ENCODE measurements around the gene TCP1. TPM values are rescaled to one million over a fixed set of nuclear protein-coding genes. Genes with fewer than 3 reads are reported as not detected.
"Not testable (repeated sequence)": the region's sequence is repeated elsewhere in the genome, so short reads cannot be mapped to it uniquely, and the experiment has no call there.

Gene TCP1
- total and polyA plus RNA-seq, 5 experiments from 2014 or later, result 68.8 to 185 (median 97.6) TPM

- Mint-ChIP-seq H3K4me1 (peaks cover 0 to 8% (median 5%) of the 10 kb centered on the region in 4 donors), H3K27me3 (no peaks in the 10 kb centered on the region), H3K27ac (peak overlapping the region in 1 of 10 donors; percentile 37), H3K4me3 (no peak overlapping the region), H3K36me3 (peaks cover 0 to 8% (median 4%) of the 10 kb centered on the region in 3 donors), H3K9me3 (no peaks in the 10 kb centered on the region)
- POLR2A ChIA-PET, result no interaction called here
- DNase-seq (no peak), ATAC-seq (no peak)
Measured at GRCh38 chr6:159813781-159814180, 24.4 kb upstream of the TCP1 start.

GRCh38 chr6:159809149-159809548 is 19.7 kb upstream of the TCP1 start:
- POLR2A ChIA-PET, result interaction anchor here (0.7 kb wide), 1 partner anchor 46 kb away, joined by 3 read pairs; no protein-coding TSS in a partner anchor
- Mint-ChIP-seq H3K4me3 (no peak overlapping the region), H3K4me1 (peaks cover 0 to 4% (median 1%) of the 10 kb centered on the region in 4 donors), H3K36me3 (peaks cover 0 to 8% (median 4%) of the 10 kb centered on the region in 3 donors), H3K27me3 (no peaks in the 10 kb centered on the region), H3K27ac (no peak overlapping the region), H3K9me3 (no peaks in the 10 kb centered on the region)
- ATAC-seq, result no peak
- DNase-seq, result no peak

- POLR2A ChIA-PET, result interaction anchor here (0.7 kb wide), 1 partner anchor 46 kb away, joined by 3 read pairs; no protein-coding TSS in a partner anchor
- no peak overlapping the region for H3K4me3 Mint-ChIP-seq
- H3K4me1 Mint-ChIP-seq, result peaks cover 0 to 4% (median 1%) of the 10 kb centered on the region in 4 donors
- H3K9me3 Mint-ChIP-seq, result no peaks in the 10 kb centered on the region
- no peak overlapping the region for H3K27ac Mint-ChIP-seq
- H3K36me3 Mint-ChIP-seq, result peaks cover 0 to 7% (median 4%) of the 10 kb centered on the region in 3 donors
- ATAC-seq (no peak), DNase-seq (no peak)
- no peaks in the 10 kb centered on the region for H3K27me3 Mint-ChIP-seq
Measured at GRCh38 chr6:159808647-159809046, 19.2 kb upstream of the TCP1 start.

- no peaks in the 10 kb centered on the region for H3K9me3 Mint-ChIP-seq
- H3K27me3 Mint-ChIP-seq, result no peaks in the 10 kb centered on the region
- peaks cover 0 to 4% (median 1%) of the 10 kb centered on the region in 4 donors for H3K4me1 Mint-ChIP-seq
- no peak for ATAC-seq
- no peak overlapping the region for H3K4me3 Mint-ChIP-seq
- no peak for DNase-seq
- POLR2A ChIA-PET, result no interaction called here
- H3K27ac Mint-ChIP-seq, result no peak overlapping the region
- peaks cover 0 to 7% (median 4%) of the 10 kb centered on the region in 3 donors for H3K36me3 Mint-ChIP-seq
Measured at GRCh38 chr6:159807150-159807858, 17.9 kb upstream of the TCP1 start.

- no peak overlapping the region for H3K4me3 Mint-ChIP-seq
- no peaks in the 10 kb centered on the region for H3K27me3 Mint-ChIP-seq
- ATAC-seq, result no peak
- peaks cover 0 to 4% (median 1%) of the 10 kb centered on the region in 4 donors for H3K4me1 Mint-ChIP-seq
- DNase-seq, result no peak
- POLR2A ChIA-PET, result no interaction called here
- H3K27ac Mint-ChIP-seq, result peak overlapping the region in 1 of 10 donors; percentile 47
- peaks cover 0 to 7% (median 4%) of the 10 kb centered on the region in 3 donors for H3K36me3 Mint-ChIP-seq
- no peaks in the 10 kb centered on the region for H3K9me3 Mint-ChIP-seq
Measured at GRCh38 chr6:159806021-159806458, 16.6 kb upstream of the TCP1 start.

GRCh38 chr6:159805440-159806020 is 16.1 kb upstream of the TCP1 start:
- no peaks in the 10 kb centered on the region for H3K9me3 Mint-ChIP-seq
- peaks cover 0 to 3% (median 3%) of the 10 kb centered on the region in 3 donors for H3K36me3 Mint-ChIP-seq
- no peak for DNase-seq
- no peak overlapping the region for H3K4me3 Mint-ChIP-seq
- peak overlapping the region in 1 of 10 donors; percentile 47 for H3K27ac Mint-ChIP-seq
- H3K27me3 Mint-ChIP-seq, result no peaks in the 10 kb centered on the region
- ATAC-seq, result no peak
- POLR2A ChIA-PET, result interaction anchor here (1.1 kb wide), 1 partner anchor 16 kb away, joined by 3 read pairs; the partner anchor contains the start of gene TCP1
- H3K4me1 Mint-ChIP-seq, result peaks cover 0 to 4% (median 1%) of the 10 kb centered on the region in 4 donors

- Mint-ChIP-seq H3K36me3 (peaks cover 0 to 7% (median 2%) of the 10 kb centered on the region in 3 donors), H3K4me3 (no peak overlapping the region), H3K9me3 (no peaks in the 10 kb centered on the region), H3K27ac (peak overlapping the region in 1 of 10 donors; percentile 34), H3K4me1 (peaks cover 0 to 2% (median under 1%) of the 10 kb centered on the region in 4 donors), H3K27me3 (no peaks in the 10 kb centered on the region)
- ATAC-seq (no peak), DNase-seq (no peak)
- POLR2A ChIA-PET, result interaction anchor here (1.1 kb wide), 1 partner anchor 15 kb away, joined by 3 read pairs; the partner anchor contains the start of gene TCP1
Measured at GRCh38 chr6:159804504-159804903, 15.1 kb upstream of the TCP1 start.

GRCh38 chr6:159801935-159802334 is 12.5 kb upstream of the TCP1 start:
- peaks cover 0 to 8% (median 4%) of the 10 kb centered on the region in 4 donors for H3K4me1 Mint-ChIP-seq
- peaks cover 0 to 33% (median 14%) of the 10 kb centered on the region in 3 donors for H3K36me3 Mint-ChIP-seq
- ATAC-seq (no peak), DNase-seq (no peak)
- POLR2A ChIA-PET, result no interaction called here
- H3K4me3 Mint-ChIP-seq, result no peak overlapping the region
- H3K27ac Mint-ChIP-seq, result peak overlapping the region in 1 of 10 donors; percentile 66
- no peaks in the 10 kb centered on the region for H3K9me3 Mint-ChIP-seq
- H3K27me3 Mint-ChIP-seq, result no peaks in the 10 kb centered on the region

- Mint-ChIP-seq H3K27me3 (no peaks in the 10 kb centered on the region), H3K27ac (peak within 1 kb of the TSS in 3 of 10 donors; percentile 15 to 70 (median 40)), H3K9me3 (no peaks in the 10 kb centered on the region), H3K36me3 (peaks cover 0 to 44% (median 16%) of the 10 kb centered on the region in 3 donors), H3K4me1 (peaks cover 0 to 12% (median 8%) of the 10 kb centered on the region in 4 donors), H3K4me3 (peak within 1 kb of the TSS in 1 of 10 donors; percentile 31)
- ATAC-seq (no peak), DNase-seq (no peak)
- POLR2A ChIA-PET, result interaction anchor here (0.6 kb wide), 1 partner anchor 717 kb away, joined by 3 read pairs; no protein-coding TSS in a partner anchor
Measured at GRCh38 chr6:159800141-159800865, 10.9 kb upstream of the TCP1 start, which contains the start of gene PNLDC1. TSS of gene PNLDC1 (plus strand) at chr6:159800276. CDS start at chr6:159800308, 32 bp downstream.

- H3K36me3 Mint-ChIP-seq, result peaks cover 0 to 67% (median 16%) of the 10 kb centered on the region in 3 donors
- H3K4me1 Mint-ChIP-seq, result peaks cover 6 to 31% (median 25%) of the 10 kb centered on the region in 4 donors
- no peaks in the 10 kb centered on the region for H3K9me3 Mint-ChIP-seq
- POLR2A ChIA-PET, result interaction anchor here (0.8 kb wide), 1 partner anchor 36 kb away, joined by 4 read pairs; the partner anchor contains the start of gene ACAT2
- H3K4me3 Mint-ChIP-seq, result no peak overlapping the region
- peak overlapping the region in 6 of 10 donors; percentile 1 to 54 (median 16) for H3K27ac Mint-ChIP-seq
- ATAC-seq (no peak), DNase-seq (no peak)
- no peaks in the 10 kb centered on the region for H3K27me3 Mint-ChIP-seq
Measured at GRCh38 chr6:159797554-159797953, 8.2 kb upstream of the TCP1 start.

GRCh38 chr6:159794976-159795375 is 5.6 kb upstream of the TCP1 start:
- peaks cover 17 to 51% (median 47%) of the 10 kb centered on the region in 4 donors for H3K4me1 Mint-ChIP-seq
- POLR2A ChIA-PET, H3K27me3 Mint-ChIP-seq, DNase-seq, H3K9me3 Mint-ChIP-seq, ATAC-seq, H3K4me3 Mint-ChIP-seq: not testable (repeated sequence)
- peak overlapping the region in 4 of 10 donors; percentile 31 to 75 (median 50) for H3K27ac Mint-ChIP-seq
- peaks cover 3 to 85% (median 18%) of the 10 kb centered on the region in 3 donors for H3K36me3 Mint-ChIP-seq

All from naive thymus-derived CD8-positive, alpha-beta T cell (primary cell).